ENCODE measurements around the gene DCD.
"Not testable (repeated sequence)": the region's sequence is repeated elsewhere in the genome, so short reads cannot be mapped to it uniquely, and the experiment has no call there.

The DCD gene

DNA sequence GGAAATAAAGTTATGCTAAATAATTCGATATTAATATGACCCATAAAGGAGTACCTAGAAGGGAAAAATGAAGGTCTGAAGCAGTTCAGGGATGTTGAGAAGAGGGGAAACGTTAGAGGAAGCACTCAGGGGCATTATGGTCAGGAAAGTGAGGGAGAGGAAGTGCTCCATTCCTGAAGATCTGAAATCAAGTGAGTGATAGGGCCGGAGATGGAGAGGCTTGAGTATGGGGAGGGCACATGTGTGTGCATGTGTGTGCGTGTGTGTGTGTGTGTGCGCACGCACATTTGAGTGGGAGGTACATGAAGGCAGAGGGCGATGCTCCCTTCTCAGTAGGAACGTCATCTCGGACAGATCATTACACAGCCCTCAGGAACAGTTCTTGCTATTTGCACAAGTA lies 4.9 kb upstream of the DCD start:
- DNase-seq = no peak
- no peaks in the 10 kb centered on the region for H3K9me3 ChIP-seq
- intact Hi-C loops (cut with DNase I; ENCODE audit: low total_unique reads) = no loop called here

GRCh38 chr12:54650889-54651288 lies 2.7 kb upstream of the DCD start:
- Histone ChIP-seq H3K4me1 (peaks cover 0 to 3% (median 0%) of the 10 kb centered on the region in 4 donors), H3K27ac (no peak overlapping the region), H3K27me3 (peaks cover 0 to 6% of the 10 kb centered on the region in 2 donors), H3K36me3 (no peaks in the 10 kb centered on the region), H3K9me3 (no peaks in the 10 kb centered on the region), H3K4me3 (no peak overlapping the region)
- TF ChIP-seq, protein P1, sequence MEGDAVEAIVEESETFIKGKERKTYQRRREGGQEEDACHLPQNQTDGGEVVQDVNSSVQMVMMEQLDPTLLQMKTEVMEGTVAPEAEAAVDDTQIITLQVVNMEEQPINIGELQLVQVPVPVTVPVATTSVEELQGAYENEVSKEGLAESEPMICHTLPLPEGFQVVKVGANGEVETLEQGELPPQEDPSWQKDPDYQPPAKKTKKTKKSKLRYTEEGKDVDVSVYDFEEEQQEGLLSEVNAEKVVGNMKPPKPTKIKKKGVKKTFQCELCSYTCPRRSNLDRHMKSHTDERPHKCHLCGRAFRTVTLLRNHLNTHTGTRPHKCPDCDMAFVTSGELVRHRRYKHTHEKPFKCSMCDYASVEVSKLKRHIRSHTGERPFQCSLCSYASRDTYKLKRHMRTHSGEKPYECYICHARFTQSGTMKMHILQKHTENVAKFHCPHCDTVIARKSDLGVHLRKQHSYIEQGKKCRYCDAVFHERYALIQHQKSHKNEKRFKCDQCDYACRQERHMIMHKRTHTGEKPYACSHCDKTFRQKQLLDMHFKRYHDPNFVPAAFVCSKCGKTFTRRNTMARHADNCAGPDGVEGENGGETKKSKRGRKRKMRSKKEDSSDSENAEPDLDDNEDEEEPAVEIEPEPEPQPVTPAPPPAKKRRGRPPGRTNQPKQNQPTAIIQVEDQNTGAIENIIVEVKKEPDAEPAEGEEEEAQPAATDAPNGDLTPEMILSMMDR (IDR thresholded peaks at IDR 0.05) = no peak
- intact Hi-C loops (cut with DNase I; ENCODE audit: low total_unique reads) = no loop called here
- no peak for DNase-seq

More for the DNA sequence above, 4.9 kb upstream of the DCD start:
- H3K27me3 ChIP-seq = peaks cover 0 to 6% of the 10 kb centered on the region in 2 donors
- H3K27ac ChIP-seq = no peak overlapping the region
- no peak overlapping the region for H3K4me3 ChIP-seq
- H3K36me3 ChIP-seq = no peaks in the 10 kb centered on the region
- TF ChIP-seq, protein P1 (IDR thresholded peaks at IDR 0.05) = no peak
- H3K4me1 ChIP-seq = peaks cover 0 to 3% (median 0%) of the 10 kb centered on the region in 4 donors

GRCh38 chr12:54650409-54650808 lies 2.2 kb upstream of the DCD start:
- no peak for DNase-seq
- Histone ChIP-seq H3K4me1 (peaks cover 0 to 3% (median 0%) of the 10 kb centered on the region in 4 donors), H3K27me3 (peaks cover 0 to 6% of the 10 kb centered on the region in 2 donors), H3K27ac (no peak overlapping the region), H3K4me3 (no peak overlapping the region), H3K36me3 (no peaks in the 10 kb centered on the region), H3K9me3 (no peaks in the 10 kb centered on the region)
- TF ChIP-seq, protein P1 (IDR thresholded peaks at IDR 0.05) = no peak
- intact Hi-C loops (cut with DNase I; ENCODE audit: low total_unique reads) = no loop called here

GRCh38 chr12:54649825-54650224 lies 1.7 kb upstream of the DCD start:
- no peak for DNase-seq
- TF ChIP-seq, protein P1 (IDR thresholded peaks at IDR 0.05) = no peak
- Histone ChIP-seq H3K4me1 (peaks cover 0 to 3% (median 0%) of the 10 kb centered on the region in 4 donors), H3K4me3 (no peak overlapping the region), H3K36me3 (no peaks in the 10 kb centered on the region), H3K27ac (no peak overlapping the region), H3K27me3 (peaks cover 0 to 9% of the 10 kb centered on the region in 2 donors), H3K9me3 (no peaks in the 10 kb centered on the region)
- intact Hi-C loops (cut with DNase I; ENCODE audit: low total_unique reads) = no loop called here

DNA sequence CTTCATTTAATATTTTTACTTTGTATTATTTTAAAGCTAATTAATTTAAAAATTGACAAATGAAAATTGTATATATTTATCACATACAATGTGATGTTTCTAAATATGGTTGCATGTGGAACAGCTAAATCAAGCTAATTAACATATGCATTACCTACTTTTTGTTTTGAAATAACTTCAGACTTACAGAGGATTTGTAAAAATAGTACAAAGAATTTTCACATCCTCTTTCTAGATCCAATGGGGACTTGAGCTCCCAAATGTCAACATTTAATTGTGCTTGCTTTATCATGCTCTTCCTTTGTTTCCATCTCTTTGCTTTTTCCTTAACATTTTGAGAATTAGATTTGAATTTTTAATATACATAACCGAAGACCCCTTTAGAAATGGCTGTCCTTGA lies 6.6 kb downstream of the DCD start:
- Histone ChIP-seq H3K4me1 (no peaks in the 10 kb centered on the region), H3K27ac (no peak overlapping the region), H3K9me3 (no peaks in the 10 kb centered on the region), H3K36me3 (no peaks in the 10 kb centered on the region), H3K4me3 (no peak overlapping the region), H3K27me3 (peaks cover 0 to 3% of the 10 kb centered on the region in 2 donors)
- no peak for DNase-seq
- intact Hi-C loops (cut with DNase I; ENCODE audit: low total_unique reads) = no loop called here
- TF ChIP-seq, protein P1 (IDR thresholded peaks at IDR 0.05) = no peak

DNA sequence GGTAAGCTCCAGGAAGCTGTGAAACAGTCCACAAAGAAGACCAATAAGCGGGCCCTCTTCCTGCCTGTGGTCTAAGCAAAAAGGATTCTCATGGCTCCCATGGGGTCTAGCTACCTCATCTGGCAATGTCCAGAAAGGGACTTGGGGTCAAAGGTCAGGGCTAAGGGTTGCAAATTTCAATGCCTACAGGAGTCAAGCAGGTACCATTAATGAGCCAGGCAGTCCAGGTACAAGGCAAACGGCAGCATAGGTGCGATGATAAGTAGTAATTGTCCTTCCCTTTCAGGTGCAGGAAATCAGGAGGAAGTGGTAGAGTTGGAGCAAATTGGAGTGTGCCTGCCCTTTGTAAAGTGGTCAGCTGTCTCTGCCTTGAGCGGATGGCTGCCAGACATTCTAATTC lies 7.1 kb downstream of the DCD start:
- H3K4me3 ChIP-seq = no peak overlapping the region
- H3K27me3 ChIP-seq = peaks cover 0 to 3% of the 10 kb centered on the region in 2 donors
- TF ChIP-seq, protein P1 (IDR thresholded peaks at IDR 0.05) = no peak
- no peaks in the 10 kb centered on the region for H3K4me1 ChIP-seq
- no peak overlapping the region for H3K27ac ChIP-seq
- H3K9me3 ChIP-seq = no peaks in the 10 kb centered on the region
- no peak for DNase-seq
- no peaks in the 10 kb centered on the region for H3K36me3 ChIP-seq
- intact Hi-C loops (cut with DNase I; ENCODE audit: low total_unique reads) = no loop called here

- H3K27me3 ChIP-seq; DNase-seq; H3K4me3 ChIP-seq; H3K9me3 ChIP-seq; H3K36me3 ChIP-seq; H3K4me1 ChIP-seq; intact Hi-C loops (cut with DNase I; ENCODE audit: low total_unique reads); H3K27ac ChIP-seq: not testable (repeated sequence)
Observed at GRCh38 chr12:54639112-54639511, 9.1 kb downstream of the DCD start.

All from tibial artery (tissue), 4 donors.